ENCODE measurements around the gene FBXO17. TPM values are rescaled to one million over a fixed set of nuclear protein-coding genes. Genes with fewer than 3 reads are reported as not detected.

The FBXO17 gene
- polyA plus RNA-seq, 2 of the 4 experiments (the other 2 are of a cell fraction) = 68.1 to 112 TPM

- H3K4me2 ChIP-seq = peak overlapping the region; percentile 92
- H3K27ac ChIP-seq = peak overlapping the region; percentile 91 to 94
- DNase-seq (ENCODE audit: low read depth in 1 of 2, low spot score in 1 of 2) = peak; percentile 71 to 92
- no peak for TF ChIP-seq PHF8 (IDR thresholded peaks at IDR 0.05; ENCODE audit: borderline replicate concordance, low read depth)
- no peak for TF ChIP-seq CBX2 (IDR thresholded peaks at IDR 0.05; ENCODE audit: borderline replicate concordance, low read depth)
- peak; percentile 94; the same call in 1 of the 3 replicates for TF ChIP-seq BCL3 (IDR thresholded peaks at IDR 0.05)
- 0 out of 2 replicates have a peak, but pooled peaks have one; percentile 5 for TF ChIP-seq ESRRA (IDR thresholded peaks at IDR 0.05; ENCODE audit: borderline replicate concordance, low read length)
- TF ChIP-seq SMC3 (IDR thresholded peaks at IDR 0.05) = no peak
- TF ChIP-seq POLR2A (IDR thresholded peaks at IDR 0.05; ENCODE audit: low read length) = peak; percentile 21
- peak in 1 of 2 experiments; percentile 93; a peak in 2 of 5 replicates for TF ChIP-seq JUN (IDR thresholded peaks at IDR 0.05)
- TF ChIP-seq CTCF (IDR thresholded peaks at IDR 0.05) = no peak
- TF ChIP-seq KDM5A (IDR thresholded peaks at IDR 0.05) = no peak
- peaks cover 6% of the 10 kb centered on the region; the same call in 2 of the 3 replicates for H3K9me3 ChIP-seq
- CTCF ChIA-PET = interaction anchor here (0.6 to 12.4 kb wide), 75 partner anchors 9 to 588 kb away, joined by 3 to 344 read pairs (median 4); partner anchors contain the start of genes ACP7, FBXO27, GGN and GMFG
- H3K4me1 ChIP-seq = peaks cover 46% of the 10 kb centered on the region
- POLR2A ChIA-PET = interaction anchor here (0.6 to 2.9 kb wide), 20 partner anchors 9 to 460 kb away, joined by 3 to 22 read pairs (median 5); partner anchors contain the start of genes FBXO27, MRPS12, RPS16 and SAMD4B
- WGBS (ENCODE audit: missing lambda C conversion rate) = 3% methylated on average over 20 of the region's 22 CpGs
- peak overlapping the region; percentile 51 for H3K4me3 ChIP-seq
- peak; percentile 54 for FAIRE-seq
- ATAC-seq = peak; percentile 77 to 80
Observed at GRCh38 chr19:38975861-38976271, 324 bp upstream of the FBXO17 start.

GRCh38 chr19:38974624-38975213 is 823 bp downstream of the FBXO17 start:
- peak; percentile 88 for FAIRE-seq
- DNase-seq (ENCODE audit: low read depth in 1 of 2, low spot score in 1 of 2) = peak in 1 of 2 experiments; percentile 60
- ChIA-PET POLR2A (interaction anchor here (1.4 to 2.9 kb wide), 5 partner anchors 8 to 461 kb away, joined by 3 to 21 read pairs (median 5); partner anchors contain the start of genes MRPS12, RPS16 and SARS2), CTCF (interaction anchor here (0.9 to 12.4 kb wide), 17 partner anchors 11 to 403 kb away, joined by 3 to 344 read pairs (median 14); partner anchors contain the start of genes FBXO27, GMFG, MRPS12 and SARS2)
- ATAC-seq = peak in 1 of 2 experiments; percentile 15; a peak in 3 of 6 replicates
- peaks cover 53% of the 10 kb centered on the region for H3K4me1 ChIP-seq
- TF ChIP-seq BHLHE40 (IDR thresholded peaks at IDR 0.05; ENCODE audit: low read depth, low read length) (no peak), CEBPB (IDR thresholded peaks at IDR 0.05) (peak in 1 of 2 experiments; percentile 19; a peak in 1 of 4 replicates), HMGXB4 (CRISPR knock-in tag; IDR thresholded peaks at IDR 0.05; ENCODE audit: borderline replicate concordance) (0 out of 2 replicates have a peak, but pooled peaks have one; percentile 85)
- peak overlapping the region; percentile 51 for H3K4me3 ChIP-seq
- 4% methylated on average over 19 of the region's 19 CpGs for WGBS (ENCODE audit: missing lambda C conversion rate)
- H3K9me3 ChIP-seq = no peaks in the 10 kb centered on the region
- H3K4me2 ChIP-seq = peak overlapping the region; percentile 92
- H3K27ac ChIP-seq = peak overlapping the region; percentile 91 to 94

- WGBS (ENCODE audit: missing lambda C conversion rate) = 88% methylated on average over 2 of the region's 2 CpGs
- POLR2A ChIA-PET = interaction anchor here (0.6 to 1.2 kb wide), 3 partner anchors 10 to 1671 kb away, joined by 3 to 4 read pairs (median 4); partner anchors contain the start of gene SARS2
- FAIRE-seq = peak; percentile 92
- CTCF ChIA-PET = interaction anchor here (0.6 to 23.4 kb wide), 12 partner anchors 8 to 883 kb away, joined by 3 to 344 read pairs (median 4); partner anchors contain the start of gene FBXO17
- Histone ChIP-seq H3K27ac (peak overlapping the region in 1 of 2 experiments; percentile 41; a peak in 2 of 6 replicates), H3K4me1 (peaks cover 44% of the 10 kb centered on the region), H3K4me3 (no peak overlapping the region), H3K9me3 (no peaks in the 10 kb centered on the region), H3K4me2 (peak overlapping the region; percentile 17; the same call in 2 of the 3 replicates)
- no peak for ATAC-seq
- no peak for DNase-seq (ENCODE audit: low read depth in 1 of 2, low spot score in 1 of 2)
- no peak for TF ChIP-seq FOSL2 (IDR thresholded peaks at IDR 0.05)
- TF ChIP-seq FOSL2 (CRISPR knock-in tag; IDR thresholded peaks at IDR 0.05) = 0 out of 2 replicates have a peak, but pooled peaks have one; percentile 40
- no peak for TF ChIP-seq ESRRA (IDR thresholded peaks at IDR 0.05; ENCODE audit: borderline replicate concordance, low read length)
Observed at GRCh38 chr19:38971672-38972071, 3.9 kb downstream of the FBXO17 start.
